A172 (cell line): ENCODE results near the gene MFSD2B. TPM values are rescaled to one million over a fixed set of nuclear protein-coding genes. Genes with fewer than 3 reads are reported as not detected.

ENCODE experiments used
- DNase-seq: peaks from one replicate; pipeline ENCODE4 v3.0.0-alpha.2; 2015; ENCODE audit warnings: low spot score
- total RNA-seq: library from RNA; depleted of rRNA; stranded (reverse); fragments of >200 nt; shearing (Covaris generic); gene quantifications from 2 replicates; pipeline ENCODE4 v1.2.3, GENCODE V29; 2014; rRNA removed

MFSD2B gene
- total RNA-seq, 1 experiment from 2014 or later = not detected

GRCh38 chr2:24050041-24050979 is 40.4 kb downstream of the MFSD2B start:
- no peak for DNase-seq

- no peak for DNase-seq
Measured at GRCh38 chr2:24051833-24052232, 41.9 kb downstream of the MFSD2B start.

GRCh38 chr2:24052951-24053350 is 43.1 kb downstream of the MFSD2B start:
- no peak for DNase-seq

- DNase-seq = no peak
Measured at GRCh38 chr2:24054366-24055010, 44.6 kb downstream of the MFSD2B start.

GRCh38 chr2:24055750-24056149 is 45.9 kb downstream of the MFSD2B start:
- no peak for DNase-seq

GRCh38 chr2:24058564-24059271 is 48.8 kb downstream of the MFSD2B start:
- DNase-seq = no peak

GRCh38 chr2:24065341-24065740 is 55.5 kb downstream of the MFSD2B start:
- no peak for DNase-seq

- DNase-seq = no peak
Measured at GRCh38 chr2:24072259-24072658, 62.4 kb downstream of the MFSD2B start.

GRCh38 chr2:24073816-24074215 is 63.9 kb downstream of the MFSD2B start:
- DNase-seq = no peak

- no peak for DNase-seq
Measured at GRCh38 chr2:24075259-24075658, 65.4 kb downstream of the MFSD2B start.

Other genes with a start within 250 kb of the MFSD2B start
- gene ATAD2B, start 83.0 kb upstream of the MFSD2B start, total RNA-seq = 13.7 and 17.2 TPM in 2 replicates
- gene UBXN2A, start 69.6 kb upstream of the MFSD2B start, total RNA-seq = 35.9 and 36.5 TPM in 2 replicates
- 10.7 and 14.7 TPM in 2 replicates for gene WDCP, start 37.3 kb downstream of the MFSD2B start, total RNA-seq
- gene FKBP1B, start 39.7 kb downstream of the MFSD2B start, total RNA-seq = 5.2 and 10.8 TPM in 2 replicates
- gene SF3B6, start 66.2 kb downstream of the MFSD2B start, total RNA-seq = 338 and 380 TPM in 2 replicates
- gene TP53I3, start 74.7 kb downstream of the MFSD2B start, total RNA-seq = 64.3 and 69.3 TPM in 2 replicates
- 0.40 and 2.3 TPM in 2 replicates for gene PFN4, start 113.2 kb downstream of the MFSD2B start, total RNA-seq
- gene FAM228B, start 113.4 kb downstream of the MFSD2B start, total RNA-seq = 5.9 and 8.6 TPM in 2 replicates
- not detected in 2 replicates for gene FAM228A, start 165.0 kb downstream of the MFSD2B start, total RNA-seq